Renal cortex interstitium (tissue), 11 donors: ENCODE data around the gene LGALS4. TPM values are rescaled to one million over a fixed set of nuclear protein-coding genes. Genes with fewer than 3 reads are reported as not detected.
A peak's percentile ranks its signal among the peaks of the same experiment; 100 is the strongest.
"Not testable (repeated sequence)": the region's sequence is repeated elsewhere in the genome, so short reads cannot be mapped to it uniquely, and the experiment has no call there.

Source experiments
- DNase-seq, 11 donors: peaks; one replicate each; pipeline ENCODE4 v3.0.0-alpha.2; 2013; ENCODE audit warnings: low read depth in 9 of 11, low spot score in 4 of 11; ENCODE audit errors: extremely low read depth in 1 of 11
- polyA plus RNA-seq, 3 donors: library from polyadenylated mRNA; unstranded; fragments of 120-200 nt; gene quantifications; one replicate each; pipeline ENCODE4 v1.2.1, GENCODE V29; 2013; ENCODE audit not compliant: insufficient read length in 3 of 3

Gene LGALS4
- polyA plus RNA-seq, 3 donors = 1.4 to 2.9 (median 2.0) TPM

GRCh38 chr19:38785187-38785699, 27.5 kb downstream of the LGALS4 start:
- DNase-seq = no peak

GRCh38 chr19:38784224-38784623, 28.5 kb downstream of the LGALS4 start:
- DNase-seq = no peak

- not testable (repeated sequence) for DNase-seq
Observed at GRCh38 chr19:38782212-38782611, 30.5 kb downstream of the LGALS4 start.

DNA sequence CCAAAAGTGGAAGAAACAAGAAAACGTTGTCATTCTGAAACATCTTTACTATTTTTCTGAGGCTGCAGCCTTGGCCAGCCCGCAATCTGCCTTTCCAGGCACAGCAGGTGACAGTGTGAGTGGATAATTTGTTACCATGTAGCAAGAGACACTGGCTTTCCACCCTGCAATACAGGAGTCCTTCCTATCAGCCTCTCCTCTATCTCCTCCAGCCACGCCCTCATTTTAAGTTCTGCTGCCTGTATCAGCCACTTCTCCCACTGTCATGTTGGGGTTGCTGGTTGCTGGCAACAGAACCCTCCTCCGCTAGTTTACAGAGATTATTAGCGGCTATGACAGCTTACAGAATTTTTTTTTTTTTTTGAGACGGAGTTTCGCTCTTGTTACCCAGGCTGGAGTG, 31.7 kb downstream of the LGALS4 start:
- DNase-seq = no peak

- DNase-seq = no peak
Observed at GRCh38 chr19:38780443-38780842, 32.3 kb downstream of the LGALS4 start.

- no peak for DNase-seq
Observed at GRCh38 chr19:38778733-38779132, 34.0 kb downstream of the LGALS4 start.

- DNase-seq = no peak
Observed at GRCh38 chr19:38774181-38774950, 38.4 kb downstream of the LGALS4 start.

DNA sequence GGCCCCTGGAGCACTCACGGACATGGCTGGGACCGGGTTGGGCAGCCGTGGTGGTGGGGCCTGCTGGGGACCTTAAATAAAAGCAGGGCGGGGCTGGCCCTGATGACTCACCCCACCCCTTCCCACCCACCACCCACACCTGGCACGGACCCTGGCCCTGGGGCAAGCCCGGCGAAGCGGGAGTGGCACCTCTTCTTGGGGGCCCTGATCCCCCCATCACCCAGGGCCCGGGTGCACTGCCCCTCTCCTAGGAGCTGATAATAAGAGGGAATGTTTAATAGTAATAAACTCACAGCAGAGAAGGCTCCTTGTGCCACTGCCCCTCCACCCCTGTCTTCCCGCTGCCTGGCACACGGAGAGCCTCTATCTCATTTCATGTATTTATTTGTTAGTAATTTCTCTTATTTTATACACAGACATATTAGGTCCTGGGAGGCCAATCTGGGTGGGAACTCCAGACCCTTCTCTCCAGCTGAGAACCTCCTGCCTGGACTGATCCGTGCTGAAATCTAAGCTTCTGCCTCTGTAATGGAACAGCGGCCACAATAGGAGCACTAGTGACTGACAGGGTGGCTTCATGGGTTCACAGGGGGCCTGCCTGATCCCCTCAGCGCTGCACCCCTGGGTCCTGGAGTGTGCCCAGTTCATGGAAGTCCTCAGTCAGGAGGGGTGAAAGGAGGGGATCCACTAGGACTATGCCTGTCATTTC, 39.1 kb downstream of the LGALS4 start, which contains the start of gene LGALS7:
Gene LGALS7 (minus strand): TSS at position 49 of the 709 bp plus-strand sequence. CDS start 25 bp downstream, at position 24.
- no peak for DNase-seq

DNA sequence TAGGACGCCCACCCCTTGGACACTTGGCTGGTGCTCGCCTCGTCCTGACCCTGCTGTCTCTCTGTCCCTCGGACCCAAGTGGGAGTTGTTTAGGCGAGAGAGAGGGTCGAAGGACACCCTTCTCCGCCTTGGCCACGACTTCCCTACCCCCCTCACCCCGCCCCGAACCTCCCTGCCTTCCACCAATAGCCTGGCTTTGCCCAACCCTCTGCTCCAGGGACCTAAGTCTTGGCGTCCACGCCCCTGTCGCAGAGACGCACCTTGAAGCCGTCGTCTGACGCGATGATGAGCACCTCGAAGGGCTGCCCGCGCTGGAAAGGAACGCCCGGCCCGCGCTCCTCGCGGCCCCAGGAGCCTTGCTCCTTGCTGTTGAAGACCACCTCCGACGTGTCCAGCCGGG, 41.2 kb downstream of the LGALS4 start:
- DNase-seq = not testable (repeated sequence)

DNA sequence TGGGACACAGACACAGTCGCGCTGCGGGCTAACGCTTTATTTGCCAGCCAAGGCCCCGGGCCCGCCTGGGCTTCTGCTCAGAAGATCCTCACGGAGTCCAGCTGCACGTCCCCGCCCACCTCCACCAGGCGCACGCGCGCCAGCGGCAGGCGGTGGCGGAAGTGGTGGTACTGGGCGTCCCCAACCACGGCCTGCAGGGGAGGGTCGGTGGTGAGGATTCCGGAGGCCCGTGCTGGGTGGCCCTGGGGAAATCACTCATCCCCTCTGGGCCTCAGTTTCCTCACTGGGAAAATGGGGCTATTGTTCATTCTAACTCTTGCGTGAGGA, 41.8 kb downstream of the LGALS4 start:
- DNase-seq = not testable (repeated sequence)

DNA sequence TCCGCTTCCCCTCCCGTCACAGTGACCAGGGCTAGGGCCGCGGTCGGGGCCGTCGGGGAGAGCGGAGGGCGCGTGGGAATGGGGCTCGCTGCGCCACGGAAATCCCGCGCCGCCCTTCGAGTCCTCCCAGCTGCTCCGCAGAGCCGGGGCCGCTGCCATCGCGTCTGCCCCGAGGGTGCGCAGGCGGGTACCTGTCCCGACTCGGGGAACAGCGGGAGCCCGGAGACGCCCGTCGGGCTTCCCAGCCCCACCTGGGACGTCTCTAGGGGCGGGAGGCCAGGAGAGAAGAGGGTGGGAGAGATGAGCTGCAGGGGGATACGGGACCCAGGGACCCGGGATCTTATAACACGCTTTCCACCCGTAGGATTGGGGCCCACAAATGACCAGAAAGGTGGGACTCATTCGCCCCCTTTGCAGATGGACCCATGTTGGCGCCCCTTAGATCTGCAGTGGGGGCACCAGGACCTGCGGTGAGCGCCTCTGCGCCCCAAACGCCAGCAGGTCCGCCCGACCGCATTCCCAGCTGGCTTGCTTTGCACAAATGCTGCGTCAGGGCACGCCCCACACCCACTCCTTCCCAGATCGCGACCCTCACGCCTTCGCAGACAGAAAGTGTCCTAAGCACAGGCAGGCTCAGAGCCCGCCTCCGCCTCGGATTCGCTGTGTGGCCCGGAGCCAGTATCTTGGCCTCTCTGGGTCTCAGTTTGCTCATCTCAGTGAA, 42.4 kb downstream of the LGALS4 start:
- not testable (repeated sequence) for DNase-seq

- DNase-seq = peak in 10 of 11 donors; percentile 41 to 77 (median 66)
Observed at GRCh38 chr19:38769635-38770211, 43.0 kb downstream of the LGALS4 start.

- no peak for DNase-seq
Observed at GRCh38 chr19:38766276-38767047, 46.3 kb downstream of the LGALS4 start.

DNA sequence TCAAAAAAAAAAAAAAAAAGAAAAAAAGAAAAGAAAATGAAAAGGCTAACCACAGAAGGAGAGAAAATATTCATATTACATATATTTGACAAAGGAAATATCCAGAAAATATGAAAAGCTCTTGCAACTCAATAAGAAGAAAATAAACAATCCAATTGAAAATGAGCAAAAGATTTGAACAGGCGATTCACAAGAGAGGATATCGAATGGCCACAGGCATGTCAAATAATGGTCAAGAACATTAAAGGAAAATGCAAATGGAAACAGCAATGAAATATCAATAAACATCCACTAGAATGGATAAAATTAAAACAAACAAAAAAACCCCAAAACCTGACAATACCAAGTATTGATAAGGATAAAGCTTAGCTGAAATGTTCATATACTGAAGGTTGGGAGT, 47.5 kb downstream of the LGALS4 start:
- DNase-seq = no peak

GRCh38 chr19:38763795-38764220, 48.9 kb downstream of the LGALS4 start:
- DNase-seq = no peak

GRCh38 chr19:38761884-38762389, 50.8 kb downstream of the LGALS4 start:
- DNase-seq = not testable (repeated sequence)

GRCh38 chr19:38760805-38761517, 51.8 kb downstream of the LGALS4 start:
- not testable (repeated sequence) for DNase-seq

DNA sequence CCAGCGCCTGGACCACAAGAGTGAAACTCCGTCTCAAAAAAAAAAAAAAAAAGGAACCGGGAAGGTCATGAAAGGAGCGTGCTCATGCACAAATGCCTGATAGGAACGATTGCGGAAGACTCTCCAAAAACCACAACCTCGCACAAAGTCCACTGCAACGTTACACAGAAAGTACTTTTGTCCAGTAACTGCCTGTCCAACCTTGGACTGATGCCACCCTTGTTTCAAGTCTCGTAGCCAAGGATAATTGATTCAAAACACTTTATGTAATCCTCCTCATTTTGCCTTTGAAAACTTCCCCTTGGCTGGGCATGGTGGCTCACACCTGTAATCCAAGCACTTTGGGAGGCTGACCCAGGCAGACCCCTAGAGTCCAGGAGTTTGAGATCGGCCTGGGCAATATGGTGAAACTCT, 53.1 kb downstream of the LGALS4 start:
- no peak for DNase-seq
